A549 (cell line): ENCODE results near the gene GJA4.

Source experiments
- CBX8 ChIP-seq: fragments of 200-600 bp; sonication (generic); IDR thresholded peaks from 2 replicates; pipeline ENCODE4 v1.6.1; 2016
- SMC3 ChIP-seq: fragments of >200 bp; sonication (Bioruptor Twin); formaldehyde crosslinking; IDR thresholded peaks from 3 replicates; pipeline ENCODE4 v1.6.1; 2018; ENCODE audit warnings: inconsistent platforms
- TF ChIP-seq, protein P1 (sequence below): fragments of >200 bp; sonication (Bioruptor Twin); formaldehyde crosslinking; IDR thresholded peaks from 3 replicates; pipeline ENCODE4 v1.5.1; 2016

DNA sequence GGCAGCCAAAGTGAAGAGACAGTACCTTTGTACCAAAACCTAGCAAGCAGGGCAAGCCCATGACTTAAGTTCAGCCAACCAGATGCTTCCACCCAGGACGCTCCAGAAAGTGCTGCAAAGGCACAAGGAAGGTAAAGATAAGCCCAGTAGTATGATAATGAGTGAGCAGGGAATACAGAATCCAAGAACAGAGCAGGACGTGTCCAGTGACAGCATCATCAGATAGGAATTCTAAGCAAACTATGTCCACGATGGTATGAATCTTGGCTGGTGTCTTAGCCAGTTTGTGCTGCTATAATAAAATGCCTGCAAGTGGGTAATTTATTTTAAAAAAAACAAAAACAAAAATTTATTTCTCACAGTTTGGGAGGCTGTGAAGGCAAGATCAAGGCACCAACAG is 13.6 kb downstream of the GJA4 start:
- no peak for TF ChIP-seq CBX8
- TF ChIP-seq, protein P1, sequence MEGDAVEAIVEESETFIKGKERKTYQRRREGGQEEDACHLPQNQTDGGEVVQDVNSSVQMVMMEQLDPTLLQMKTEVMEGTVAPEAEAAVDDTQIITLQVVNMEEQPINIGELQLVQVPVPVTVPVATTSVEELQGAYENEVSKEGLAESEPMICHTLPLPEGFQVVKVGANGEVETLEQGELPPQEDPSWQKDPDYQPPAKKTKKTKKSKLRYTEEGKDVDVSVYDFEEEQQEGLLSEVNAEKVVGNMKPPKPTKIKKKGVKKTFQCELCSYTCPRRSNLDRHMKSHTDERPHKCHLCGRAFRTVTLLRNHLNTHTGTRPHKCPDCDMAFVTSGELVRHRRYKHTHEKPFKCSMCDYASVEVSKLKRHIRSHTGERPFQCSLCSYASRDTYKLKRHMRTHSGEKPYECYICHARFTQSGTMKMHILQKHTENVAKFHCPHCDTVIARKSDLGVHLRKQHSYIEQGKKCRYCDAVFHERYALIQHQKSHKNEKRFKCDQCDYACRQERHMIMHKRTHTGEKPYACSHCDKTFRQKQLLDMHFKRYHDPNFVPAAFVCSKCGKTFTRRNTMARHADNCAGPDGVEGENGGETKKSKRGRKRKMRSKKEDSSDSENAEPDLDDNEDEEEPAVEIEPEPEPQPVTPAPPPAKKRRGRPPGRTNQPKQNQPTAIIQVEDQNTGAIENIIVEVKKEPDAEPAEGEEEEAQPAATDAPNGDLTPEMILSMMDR, result no peak
- no peak for TF ChIP-seq SMC3
